HepG2 (cell line): Measurements from ENCODE around the gene DOCK10. TPM values are rescaled to one million over a fixed set of nuclear protein-coding genes. Genes with fewer than 3 reads are reported as not detected.

Experiments
- ATAC-seq: fragments of 200-7000 bp; cut with Tn5 transposase; 3 replicates; pipeline ENCODE4 v1.9.1; 2020; ENCODE audit warnings: mild to moderate bottlenecking, moderate library complexity
- BruUV-seq: library from RNA; stranded (reverse); fragments of 400-500 nt; replicated peaks from 2 replicates; lab custom pipeline; 2021; lab: Mats Ljungman, UMichigan
- CTCF ChIA-PET: fragments of 300-600 bp; formaldehyde crosslinking; extraction: SDS; loops from one replicate; lab custom pipeline; 2021; ENCODE audit warnings: low total read pairs, inconsistent platforms, low intra/inter-chr PET ratio; lab: Yijun Ruan, JAX
- POLR2A ChIA-PET: fragments of 350-600 bp; sonication (Branson Sonifier 250); formaldehyde crosslinking; loops from one replicate; lab custom pipeline; 2020; ENCODE audit warnings: antibody characterized with exemption, inconsistent platforms; lab: Yijun Ruan, JAX
- DNase-seq: peaks from one replicate; pipeline ENCODE4 v3.0.0-alpha.2; 2015; ENCODE audit warnings: low spot score
- FAIRE-seq: peaks from 3 replicates; lab custom pipeline; 2011; peaks lifted over from hg19 to GRCh38; lab: Jason Lieb, UNC
- H2AFZ ChIP-seq: one replicate; pipeline ENCODE4 v1.6.1; 2011; ENCODE audit warnings: low read length, inconsistent platforms
- H3K27ac ChIP-seq: fragments of 300-600 bp; 3 replicates; pipeline ENCODE4 v1.8.0; 2011; ENCODE audit warnings: mixed run types, mild to moderate bottlenecking, mixed read lengths, low read length, inconsistent platforms; ENCODE audit not compliant: insufficient read depth; ENCODE audit errors: extremely low read length
- H3K27me3 ChIP-seq, 2 experiments: fragments of 200-600 bp in 1 of 2; 2 replicates in 1 of 2; 3 replicates in 1 of 2; pipeline versions ENCODE4 v1.6.0 to v1.8.0; 2011; ENCODE audit warnings: low read length in 2 of 2, mild to moderate bottlenecking in 2 of 2, moderate library complexity in 2 of 2, inconsistent platforms in 1 of 2; ENCODE audit not compliant: insufficient read depth in 2 of 2, control insufficient read depth in 1 of 2
- H3K36me3 ChIP-seq, 2 experiments: fragments of 200-600 bp in 1 of 2; replicated peaks in 1 of 2; 2 replicates in 1 of 2; 3 replicates in 1 of 2; pipeline versions ENCODE4 v1.5.1 to v1.8.0; 2011; ENCODE audit warnings: low read length in 2 of 2, inconsistent platforms in 1 of 2; ENCODE audit not compliant: insufficient read depth in 2 of 2, control insufficient read depth in 1 of 2
- H3K4me1 ChIP-seq: 2 replicates; pipeline ENCODE4 v1.5.1; 2012; ENCODE audit warnings: low read length, inconsistent platforms; ENCODE audit not compliant: insufficient read depth
- H3K4me2 ChIP-seq: 2 replicates; pipeline ENCODE4 v1.6.0; 2011; ENCODE audit warnings: low read depth, low read length, inconsistent platforms
- H3K4me3 ChIP-seq, 3 experiments: fragments of 200-600 bp in 1 of 3; sonication (generic), shearing (Covaris generic) in 1 of 3; replicated peaks in 1 of 3; 2 replicates each; pipeline ENCODE4 v1.5.1; 2011 to 2016; ENCODE audit warnings: low read length in 3 of 3, inconsistent platforms in 2 of 3, low read depth in 2 of 3, mild to moderate bottlenecking in 2 of 3, control low read depth in 1 of 3, mixed read lengths in 1 of 3; ENCODE audit not compliant: insufficient read depth in 1 of 3
- H3K79me2 ChIP-seq: one replicate; pipeline ENCODE4 v1.6.1; 2011; ENCODE audit warnings: low read length, inconsistent platforms; ENCODE audit not compliant: insufficient read depth
- H3K9ac ChIP-seq: 2 replicates; pipeline ENCODE4 v1.6.0; 2011; ENCODE audit warnings: mild to moderate bottlenecking, low read depth, low read length, inconsistent platforms; ENCODE audit not compliant: insufficient read depth
- H3K9me3 ChIP-seq: 2 replicates; pipeline ENCODE4 v1.5.1; 2012; ENCODE audit warnings: mild to moderate bottlenecking, low read length
- H4K20me1 ChIP-seq: 2 replicates; pipeline ENCODE4 v1.6.0; 2011; ENCODE audit warnings: inconsistent platforms, mild to moderate bottlenecking, low read length, moderate library complexity; ENCODE audit not compliant: insufficient read depth
- ARNT2 ChIP-seq: sonication (generic); formaldehyde crosslinking; IDR thresholded peaks from 2 replicates; pipeline ENCODE4 v1.8.0; 2022; ENCODE audit warnings: mild to moderate bottlenecking, low read depth, missing genetic modification reagents, moderate library complexity
- GFI1 ChIP-seq: sonication (generic); formaldehyde crosslinking; IDR thresholded peaks from 2 replicates; pipeline ENCODE4 v1.5.0; 2020; ENCODE audit warnings: missing genetic modification reagents, mild to moderate bottlenecking, borderline replicate concordance
- HHEX ChIP-seq: IDR thresholded peaks from 2 replicates; pipeline ENCODE4 v1.6.1; 2016; ENCODE audit warnings: control low read depth
- LCORL ChIP-seq, 2 experiments: fragments of 450-650 bp in 1 of 2; sonication (generic) in 1 of 2; formaldehyde crosslinking in 1 of 2; IDR thresholded peaks; 2 replicates each; pipeline versions ENCODE4 v1.5.0 to v1.6.1; 2017 to 2020; ENCODE audit warnings: antibody characterized with exemption in 1 of 2, missing genetic modification reagents in 1 of 2
- PRDM15 ChIP-seq: sonication (generic); formaldehyde crosslinking; IDR thresholded peaks from 2 replicates; pipeline ENCODE4 v1.4.0; 2020; ENCODE audit warnings: missing genetic modification reagents
- SKIL ChIP-seq: sonication (generic); formaldehyde crosslinking; IDR thresholded peaks from 2 replicates; pipeline ENCODE4 v1.8.0; 2022; ENCODE audit warnings: missing genetic modification reagents, mild to moderate bottlenecking, moderate library complexity, borderline replicate concordance
- ZNF136 ChIP-seq: sonication (generic); formaldehyde crosslinking; IDR thresholded peaks from 2 replicates; pipeline ENCODE4 v1.8.1; 2022; ENCODE audit warnings: low read depth, mild to moderate bottlenecking, moderate library complexity, missing genetic modification reagents
- ZNF253 ChIP-seq: sonication (generic); formaldehyde crosslinking; IDR thresholded peaks from 2 replicates; pipeline ENCODE4 v1.8.0; 2022; ENCODE audit warnings: mild to moderate bottlenecking, missing genetic modification reagents, borderline replicate concordance
- ZNF333 ChIP-seq: sonication (generic); formaldehyde crosslinking; IDR thresholded peaks from 2 replicates; pipeline ENCODE4 v1.4.0; 2020; ENCODE audit warnings: mild to moderate bottlenecking, missing genetic modification reagents, borderline replicate concordance
- WGBS: methylation state at CpG from one replicate; pipeline ENCODE4 v1.1.6; 2017; ENCODE audit warnings: low lambda C conversion rate; 5-methylcytosine and 5-hydroxymethylcytosine counted together
- in situ Hi-C: cut with HindIII; loops from 2 replicates; pipeline ENCODE4 v1.10.0; 2017; ENCODE audit warnings: low pct_unique_long_range_greater_than_20kb; ENCODE audit not compliant: extremely low pct_ligation_motif_present
- intact Hi-C: fragments of 100-400 bp; cut with micrococcal nuclease; formaldehyde crosslinking; loops from one replicate; pipeline ENCODE4 v1.10.0; 2022; ENCODE audit not compliant: unreplicated experiment
- polyA plus RNA-seq, 8 experiments: library from polyadenylated mRNA; depleted of rRNA in 3 of 8; stranded (reverse) in 7 of 8; unstranded in 1 of 8; fragments of >200 nt; fragmentation: Illumina TruSeq in 4 of 8; extraction: Trizol in 4 of 8; gene quantifications; 2 replicates each; pipeline versions ENCODE4 v1.2.1 to v1.2.3, GENCODE V29; 2011 to 2016; ENCODE audit warnings: low read depth in 4 of 8, missing spikeins in 1 of 8, mixed read lengths in 1 of 8; ENCODE audit not compliant: insufficient read depth in 1 of 8
- total RNA-seq, 5 experiments: library from RNA; depleted of rRNA; stranded (reverse); fragments of >200 nt; fragmentation: Illumina TruSeq; extraction: Trizol; gene quantifications; 2 replicates each; pipeline ENCODE4 v1.2.3, GENCODE V29; 2016; ENCODE audit warnings: low read depth in 1 of 5
- TF ChIP-seq, protein P1 (sequence below): sonication (generic); formaldehyde crosslinking; IDR thresholded peaks from 2 replicates; pipeline ENCODE4 v1.8.0; 2022; ENCODE audit warnings: mild to moderate bottlenecking, missing genetic modification reagents
- TF ChIP-seq, protein P2 (sequence below): IDR thresholded peaks from 2 replicates; pipeline ENCODE4 v1.6.1; 2012; ENCODE audit warnings: inconsistent platforms

Gene DOCK10
- total and polyA plus RNA-seq, 2 of the 13 experiments (the other 11 are each of a cell fraction or from before 2014, with no cell fraction given), result not detected

DNA sequence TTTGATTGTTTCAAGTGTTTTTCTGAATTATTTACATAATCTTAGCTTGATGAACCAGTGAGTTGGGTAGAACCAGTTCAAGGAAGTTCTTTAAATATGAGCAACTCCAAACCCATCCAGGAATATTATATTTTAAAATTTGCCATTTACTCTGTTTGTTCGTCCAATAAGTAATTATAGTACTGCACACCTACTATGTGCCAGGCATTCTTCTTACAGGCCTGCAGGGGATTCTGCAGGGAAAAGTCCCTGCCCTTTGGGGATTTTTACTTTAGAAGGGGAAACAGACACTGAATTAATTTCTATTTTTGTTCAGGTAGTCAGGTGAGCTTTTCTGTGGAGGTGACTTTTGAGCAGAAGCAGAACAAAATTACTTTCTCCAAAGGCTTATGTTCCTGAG lies 146.9 kb downstream of the DOCK10 start:
- POLR2A ChIA-PET, result no interaction called here
- Histone ChIP-seq H4K20me1 (no peaks in the 10 kb centered on the region), H3K27ac (no peak overlapping the region), H2AFZ (no peak overlapping the region), H3K9ac (no peak overlapping the region), H3K79me2 (no peaks in the 10 kb centered on the region), H3K4me3 (no peak overlapping the region), H3K9me3 (no peaks in the 10 kb centered on the region), H3K4me2 (no peak overlapping the region), H3K27me3 (no peaks in the 10 kb centered on the region), H3K4me1 (no peaks in the 10 kb centered on the region), H3K36me3 (no peaks in the 10 kb centered on the region)
- 3% methylated on average over 1 of the region's 1 CpG for WGBS
- no TSS peak for BruUV-seq
- DNase-seq (no peak), ATAC-seq (no peak), FAIRE-seq (no peak)
- no peak for TF ChIP-seq HHEX (CRISPR knock-in tag)
- TF ChIP-seq ZNF136, result no peak
- in situ Hi-C loops (no loop called here), intact Hi-C loops (no loop called here)
- CTCF ChIA-PET, result no interaction called here

DNA sequence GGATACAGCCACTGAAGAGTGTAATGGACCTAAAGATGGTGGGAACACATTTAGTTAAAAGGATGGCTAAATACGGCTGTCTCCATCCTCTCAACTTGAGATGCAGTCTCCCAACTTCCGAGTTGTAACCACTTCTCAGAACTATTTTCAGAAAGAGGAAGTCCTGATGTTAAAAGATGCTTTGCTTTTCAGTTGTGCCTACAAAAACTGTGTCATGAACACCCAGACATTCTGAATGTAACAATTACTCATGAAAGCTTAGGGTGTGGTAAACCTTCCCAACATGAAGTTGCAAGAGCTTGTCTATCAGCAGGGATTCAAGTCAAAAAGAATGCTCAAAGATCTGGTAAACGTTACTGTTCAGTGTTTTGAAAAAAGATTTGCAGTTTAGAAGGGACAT lies 147.9 kb downstream of the DOCK10 start:
- no TSS peak for BruUV-seq
- CTCF ChIA-PET, result no interaction called here
- FAIRE-seq, result no peak
- TF ChIP-seq, protein P1, sequence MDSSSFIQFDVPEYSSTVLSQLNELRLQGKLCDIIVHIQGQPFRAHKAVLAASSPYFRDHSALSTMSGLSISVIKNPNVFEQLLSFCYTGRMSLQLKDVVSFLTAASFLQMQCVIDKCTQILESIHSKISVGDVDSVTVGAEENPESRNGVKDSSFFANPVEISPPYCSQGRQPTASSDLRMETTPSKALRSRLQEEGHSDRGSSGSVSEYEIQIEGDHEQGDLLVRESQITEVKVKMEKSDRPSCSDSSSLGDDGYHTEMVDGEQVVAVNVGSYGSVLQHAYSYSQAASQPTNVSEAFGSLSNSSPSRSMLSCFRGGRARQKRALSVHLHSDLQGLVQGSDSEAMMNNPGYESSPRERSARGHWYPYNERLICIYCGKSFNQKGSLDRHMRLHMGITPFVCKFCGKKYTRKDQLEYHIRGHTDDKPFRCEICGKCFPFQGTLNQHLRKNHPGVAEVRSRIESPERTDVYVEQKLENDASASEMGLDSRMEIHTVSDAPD (CRISPR knock-in tag), result no peak
- no peak for TF ChIP-seq GFI1
- no peak for TF ChIP-seq LCORL (IDR thresholded peaks at IDR 0.05)
- no peak for TF ChIP-seq LCORL (CRISPR knock-in tag; IDR thresholded peaks at IDR 0.05)
- TF ChIP-seq ARNT2 (CRISPR knock-in tag), result no peak
- no peak for TF ChIP-seq ZNF253 (CRISPR knock-in tag)
- TF ChIP-seq PRDM15, result no peak
- TF ChIP-seq, protein P2, sequence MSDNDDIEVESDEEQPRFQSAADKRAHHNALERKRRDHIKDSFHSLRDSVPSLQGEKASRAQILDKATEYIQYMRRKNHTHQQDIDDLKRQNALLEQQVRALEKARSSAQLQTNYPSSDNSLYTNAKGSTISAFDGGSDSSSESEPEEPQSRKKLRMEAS, result no peak
- TF ChIP-seq SKIL, result no peak
- no peak for TF ChIP-seq ZNF333

More for the DNA sequence above, 147.9 kb downstream of the DOCK10 start:
- no peak overlapping the region for H2AFZ ChIP-seq
- no peaks in the 10 kb centered on the region for H3K36me3 ChIP-seq
- H3K27me3 ChIP-seq, result no peaks in the 10 kb centered on the region
- 4% methylated on average over 3 of the region's 3 CpGs for WGBS
- H3K9me3 ChIP-seq, result no peaks in the 10 kb centered on the region
- no peaks in the 10 kb centered on the region for H3K79me2 ChIP-seq
- intact Hi-C loops, result no loop called here
- H3K4me1 ChIP-seq, result no peaks in the 10 kb centered on the region
- in situ Hi-C loops, result no loop called here
- H4K20me1 ChIP-seq, result no peaks in the 10 kb centered on the region
- no peak overlapping the region for H3K4me3 ChIP-seq
- no peak overlapping the region for H3K4me2 ChIP-seq
- no peak for DNase-seq
- no peak overlapping the region for H3K9ac ChIP-seq
- no peak overlapping the region for H3K27ac ChIP-seq
- POLR2A ChIA-PET, result no interaction called here
- no peak for ATAC-seq
